HG03378 (cell line): ENCODE results near the gene ME3.

Source experiments
- ATAC-seq: cut with Tn5 transposase; IDR thresholded peaks from one replicate; pipeline ENCODE4 v1.9.1; 2021; ENCODE audit warnings: mild to moderate bottlenecking, moderate library complexity; ENCODE audit not compliant: unreplicated experiment

The ME3 gene

GRCh38 chr11:86469491-86470388 lies 202.7 kb downstream of the ME3 start:
- no peak for ATAC-seq

- ATAC-seq: no peak
Measured at GRCh38 chr11:86468169-86468568, 204.2 kb downstream of the ME3 start.

DNA sequence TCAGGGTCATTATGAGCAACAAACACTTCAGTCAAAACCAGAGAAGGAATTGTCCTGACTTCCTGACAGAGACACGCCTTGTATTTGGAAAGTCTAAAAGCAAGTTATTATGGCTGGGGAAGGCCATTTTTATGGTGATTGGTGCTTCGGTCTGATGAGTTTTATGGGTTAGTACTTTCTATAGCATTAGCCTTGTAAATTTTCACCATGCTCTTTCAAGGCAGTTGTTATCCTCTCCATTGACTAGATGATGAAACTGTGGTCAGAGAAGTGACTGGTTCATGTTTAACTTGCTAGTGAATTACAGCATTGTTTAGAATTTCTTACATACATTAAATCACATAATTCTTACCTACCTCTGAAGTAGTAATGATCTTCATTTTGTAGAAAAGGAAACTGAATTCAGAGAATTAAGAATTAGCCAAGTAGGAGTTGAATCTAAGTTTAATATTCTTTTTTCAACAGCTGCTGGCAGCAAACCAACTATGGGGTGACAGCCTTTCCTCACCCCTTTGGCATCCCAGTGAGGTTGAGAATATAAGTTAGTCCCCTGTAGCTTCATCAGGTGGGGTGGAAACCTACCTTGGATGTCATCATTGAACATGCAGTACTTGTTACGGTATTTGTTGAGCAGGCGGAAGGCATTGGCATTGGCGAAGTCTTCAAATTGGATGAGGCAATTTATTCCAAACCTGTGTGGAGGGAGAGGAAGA lies 207.8 kb downstream of the ME3 start:
- no peak for ATAC-seq

GRCh38 chr11:86463955-86464354 lies 208.5 kb downstream of the ME3 start:
- ATAC-seq: no peak

GRCh38 chr11:86463120-86463519 lies 209.3 kb downstream of the ME3 start:
- ATAC-seq: no peak

DNA sequence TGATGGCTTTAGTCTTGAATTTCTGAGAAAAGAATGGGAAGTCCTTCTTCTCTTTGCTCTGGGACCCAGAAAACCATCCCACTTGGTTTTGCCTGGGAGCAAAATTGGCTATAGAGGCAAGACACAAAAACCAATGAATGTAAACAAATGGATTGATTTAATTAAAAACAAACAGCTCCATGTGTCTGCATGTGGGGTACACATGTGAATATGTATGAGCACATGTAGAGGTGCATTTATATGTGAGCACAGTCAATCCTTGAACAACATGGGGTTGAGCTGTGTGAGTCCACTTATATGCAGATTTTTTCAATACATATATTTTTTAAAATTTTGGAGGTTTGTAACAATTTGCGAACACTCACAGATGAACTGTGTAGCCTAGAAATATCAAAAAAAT lies 210.5 kb downstream of the ME3 start:
- no peak for ATAC-seq

DNA sequence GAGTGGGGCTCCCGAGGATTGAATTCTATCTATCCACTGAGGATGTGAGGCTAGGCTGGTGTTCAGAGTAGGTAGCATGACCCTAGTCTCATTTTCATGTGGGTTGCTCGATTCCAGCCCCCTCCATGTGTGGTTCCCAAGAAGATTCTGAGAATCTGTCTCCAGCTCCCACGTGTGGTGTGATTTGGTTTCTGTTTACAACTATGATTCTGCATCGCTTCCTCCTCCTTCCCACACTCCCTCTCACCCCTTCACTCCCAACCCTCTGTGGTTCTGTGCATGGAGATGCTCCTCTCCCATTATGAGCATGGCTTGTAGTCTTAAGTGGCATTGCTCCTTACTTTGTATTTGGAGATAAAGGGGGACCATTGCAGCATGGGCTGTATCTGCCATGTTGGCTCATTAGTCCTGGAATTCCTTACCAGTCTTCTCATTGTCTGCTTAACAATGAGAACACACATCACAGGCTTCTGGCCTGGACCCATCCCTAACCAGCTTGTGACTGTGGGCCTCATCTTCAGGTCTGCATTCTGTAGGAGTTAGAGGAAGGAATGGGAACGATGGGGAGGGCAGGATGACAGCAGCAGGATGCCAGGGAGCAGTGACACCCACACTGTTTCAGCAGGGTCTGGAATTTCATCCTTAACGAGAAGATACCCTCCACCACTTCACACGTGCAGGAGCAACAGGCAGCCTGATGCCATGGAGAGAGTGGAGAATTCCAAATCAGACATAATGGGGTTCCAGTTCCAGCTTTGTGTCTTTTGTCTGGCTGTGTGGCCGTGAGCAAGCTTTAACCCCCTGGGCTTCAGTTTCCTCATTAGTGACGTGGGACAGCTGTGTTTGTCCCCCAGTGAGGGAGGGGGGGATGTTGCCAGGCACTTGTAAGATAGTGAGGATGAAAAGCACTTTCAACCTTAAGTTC lies 211.7 kb downstream of the ME3 start:
- ATAC-seq: no peak

- ATAC-seq: no peak
Measured at GRCh38 chr11:86459682-86460460, 212.5 kb downstream of the ME3 start.

- ATAC-seq: no peak
Measured at GRCh38 chr11:86459002-86459385, 213.4 kb downstream of the ME3 start.

DNA sequence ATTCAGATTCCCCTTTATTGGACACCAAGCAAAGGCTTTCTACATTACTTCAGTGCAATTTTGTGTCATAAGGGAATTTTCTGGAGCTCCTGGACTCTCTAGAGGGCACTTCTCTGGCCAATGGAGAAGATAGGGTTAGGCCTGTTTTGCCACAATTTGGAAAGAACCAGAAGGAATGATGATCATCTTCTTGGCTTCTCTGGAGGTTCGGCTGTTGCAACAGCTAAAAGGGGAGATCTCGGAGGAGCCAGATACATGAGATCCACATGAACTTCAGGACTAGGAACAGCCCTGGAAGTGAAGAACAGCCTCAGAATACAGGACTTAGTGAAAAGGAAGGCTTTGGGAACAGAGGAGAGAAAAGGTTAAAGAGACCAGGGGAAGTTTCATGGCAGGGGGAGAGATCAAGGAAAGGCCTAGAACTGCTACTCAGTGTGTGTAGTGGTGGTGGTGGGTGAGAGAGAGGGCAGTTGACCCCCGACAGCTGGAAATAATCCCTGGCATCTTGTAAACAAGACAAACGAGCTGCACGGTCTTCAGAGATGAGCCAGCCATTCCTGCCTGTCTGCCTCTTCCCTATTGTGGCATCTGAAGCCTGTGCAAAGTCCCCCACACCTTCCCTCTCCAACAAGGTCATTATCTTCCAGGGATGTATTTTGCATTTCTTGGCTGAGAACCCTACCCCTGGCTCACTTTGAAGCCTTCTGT lies 214.0 kb downstream of the ME3 start:
- no peak for ATAC-seq

DNA sequence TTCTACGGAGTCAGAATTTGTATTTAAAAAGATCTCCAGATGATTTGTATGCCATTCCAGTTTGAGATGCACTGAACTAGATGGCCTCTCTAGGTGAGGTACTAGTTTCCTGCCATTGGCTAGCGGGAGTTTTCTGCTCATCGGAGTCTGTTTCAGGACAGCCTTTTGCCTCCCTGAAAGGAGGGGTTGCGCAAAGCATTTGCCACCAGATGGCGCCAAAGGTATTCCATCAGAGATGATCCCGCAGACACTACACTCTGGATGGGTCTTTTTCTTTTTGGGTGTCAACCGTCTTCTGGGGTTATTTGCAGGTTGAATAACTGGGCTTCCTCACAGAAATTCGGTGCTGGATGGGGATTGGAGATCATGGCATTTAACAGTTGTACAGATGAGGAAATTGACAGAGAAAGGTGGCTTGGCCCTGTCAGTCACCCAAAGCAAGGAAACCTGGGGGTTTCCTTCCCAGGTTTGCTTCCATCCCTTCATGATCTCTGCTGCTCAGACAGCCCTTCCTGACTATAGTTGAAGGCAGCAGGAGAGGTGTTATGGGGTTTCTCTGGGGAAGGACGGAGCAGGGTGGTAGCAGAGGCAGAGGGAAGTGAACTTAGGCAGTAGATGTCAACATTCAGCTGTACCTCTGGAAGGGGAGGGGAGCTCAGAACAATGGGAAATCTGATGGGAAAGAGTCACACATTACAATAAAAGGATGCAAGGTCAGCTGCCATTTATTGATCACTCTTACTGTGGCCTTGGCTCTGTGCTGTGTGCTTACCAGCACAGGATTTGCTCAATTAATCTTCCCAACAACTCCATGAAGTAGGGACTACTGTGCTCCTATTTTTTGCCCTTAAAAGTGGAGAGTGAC lies 216.1 kb downstream of the ME3 start:
- ATAC-seq: peak; percentile 86

DNA sequence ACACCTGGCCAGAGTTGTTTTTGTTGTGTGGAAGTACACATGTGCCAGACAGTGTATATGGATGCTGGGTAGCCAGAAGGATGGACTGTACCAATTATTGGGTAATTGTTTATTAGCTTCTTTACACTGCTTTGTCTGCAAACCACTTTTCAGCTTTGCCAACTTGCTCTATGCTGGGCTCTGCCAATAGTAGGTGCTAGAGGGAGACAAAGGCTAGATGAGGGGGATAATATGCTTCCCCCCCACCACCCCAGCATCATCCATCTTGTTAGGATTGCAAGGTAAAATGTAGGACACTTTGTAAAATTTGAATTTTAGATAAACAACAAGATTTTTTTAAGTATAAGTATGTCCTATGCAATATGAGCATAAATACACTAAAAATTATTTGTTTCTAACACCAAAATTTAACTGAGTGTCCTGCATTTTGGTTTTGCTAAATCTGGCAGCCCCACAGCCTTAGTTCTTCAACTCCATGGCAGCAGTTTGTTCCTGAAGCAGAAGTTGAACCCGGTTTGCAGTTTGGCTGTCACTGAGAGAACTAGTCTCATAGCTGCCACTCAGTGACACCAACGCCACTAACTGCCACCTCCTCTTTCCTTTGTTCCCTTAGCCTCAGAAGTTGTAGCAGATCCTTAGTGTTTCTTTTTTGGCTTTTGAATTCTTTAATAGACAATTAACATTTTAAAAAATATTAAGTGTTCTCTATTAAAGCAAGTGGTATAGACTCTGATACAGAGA lies 219.0 kb downstream of the ME3 start:
- no peak for ATAC-seq

- no peak for ATAC-seq
Measured at GRCh38 chr11:86449993-86450629, 222.3 kb downstream of the ME3 start.

GRCh38 chr11:86447763-86448480 lies 224.5 kb downstream of the ME3 start:
- no peak for ATAC-seq

DNA sequence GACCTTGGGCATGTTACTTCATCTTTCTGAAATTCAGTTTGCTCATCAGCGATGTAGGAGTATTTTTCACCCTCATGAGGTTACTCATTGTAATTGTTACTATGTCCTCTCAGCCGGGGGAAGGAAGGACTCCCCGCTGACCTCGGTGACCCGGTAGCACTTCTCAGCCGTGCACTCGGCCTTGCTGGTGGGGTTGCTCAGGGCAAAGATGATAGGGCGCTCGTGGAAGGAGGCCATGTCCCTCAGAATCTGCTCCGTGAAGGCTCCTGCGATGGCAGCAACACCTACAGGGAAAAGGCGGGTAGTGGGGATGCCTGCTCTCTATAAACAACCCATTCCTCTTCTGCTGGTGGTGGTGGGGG lies 225.5 kb downstream of the ME3 start:
- ATAC-seq: no peak

DNA sequence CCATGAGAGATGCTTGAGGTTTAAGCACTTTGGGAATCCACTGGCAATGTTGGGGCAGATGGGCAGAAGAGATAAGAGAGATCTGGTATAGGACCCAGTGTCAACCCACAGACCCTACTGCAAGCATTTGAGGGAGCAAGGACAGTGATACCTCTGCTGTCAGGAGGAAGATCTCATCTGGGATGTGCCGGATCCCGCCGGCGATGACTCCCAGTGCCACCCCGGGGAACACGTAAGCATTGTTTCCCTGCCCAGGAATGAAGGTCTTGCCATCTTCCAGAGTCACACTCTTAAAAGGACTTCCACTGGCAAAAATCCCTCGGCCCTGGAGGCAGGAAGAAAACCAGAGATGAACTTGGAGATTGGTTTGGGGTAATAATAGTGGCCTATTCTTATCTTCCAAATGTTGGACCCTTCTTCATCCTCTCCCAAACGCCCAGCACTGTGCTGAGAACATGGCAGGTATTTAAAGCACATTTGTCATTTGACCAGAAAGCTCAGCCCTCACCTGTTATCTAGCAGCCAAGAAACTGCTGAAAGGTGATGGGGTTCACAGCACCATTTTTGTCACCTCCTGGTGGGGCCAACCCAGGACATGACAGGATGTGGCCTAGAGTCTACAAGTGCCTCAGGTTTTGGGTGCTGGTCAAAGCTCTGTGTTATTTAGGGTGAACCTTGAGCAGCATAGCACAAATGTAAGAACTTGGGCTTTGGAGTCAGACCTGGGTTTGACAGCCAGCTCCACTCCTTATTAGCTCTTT lies 226.1 kb downstream of the ME3 start:
- no peak for ATAC-seq
